Measurements from ENCODE around the gene ZNF774. TPM values are rescaled to one million over a fixed set of nuclear protein-coding genes. Genes with fewer than 3 reads are reported as not detected.

The ZNF774 gene
- total RNA-seq, 2 experiments from 2014 or later, result 0.83 to 1.0 TPM

Other genes starting within 250 kb of the ZNF774 start
- 100 to 1,000 TPM; 218 to 224 TPM for gene IDH2, start 249.8 kb upstream of the ZNF774 start, total RNA-seq
- 10 to 100 TPM; 29.7 to 29.9 TPM for gene SEMA4B, start 151.0 kb upstream of the ZNF774 start, total RNA-seq
- gene CIB1, start 118.3 kb upstream of the ZNF774 start, total RNA-seq, result 100 to 1,000 TPM; 118 to 120 TPM
- gene GDPGP1, start 118.1 kb upstream of the ZNF774 start, total RNA-seq, result 10 to 100 TPM; 10.3 to 10.5 TPM
- gene TTLL13, start 102.7 kb upstream of the ZNF774 start, total RNA-seq, result under 1 TPM; 0.45 to 0.58 TPM
- 10 to 100 TPM; 27.4 to 28.3 TPM for gene NGRN, start 86.6 kb upstream of the ZNF774 start, total RNA-seq
- 100 to 1,000 TPM; 229 to 240 TPM for gene IQGAP1, start 36.0 kb downstream of the ZNF774 start, total RNA-seq
- 10 to 100 TPM; 86.0 to 89.3 TPM for gene CRTC3, start 177.6 kb downstream of the ZNF774 start, total RNA-seq